ENCODE data around the gene AATF. TPM values are rescaled to one million over a fixed set of nuclear protein-coding genes. Genes with fewer than 3 reads are reported as not detected.
A peak's percentile ranks its signal among the peaks of the same experiment; 100 is the strongest.

The AATF gene
- total RNA-seq, 1 experiment from 2014 or later = 65.6 TPM

DNA sequence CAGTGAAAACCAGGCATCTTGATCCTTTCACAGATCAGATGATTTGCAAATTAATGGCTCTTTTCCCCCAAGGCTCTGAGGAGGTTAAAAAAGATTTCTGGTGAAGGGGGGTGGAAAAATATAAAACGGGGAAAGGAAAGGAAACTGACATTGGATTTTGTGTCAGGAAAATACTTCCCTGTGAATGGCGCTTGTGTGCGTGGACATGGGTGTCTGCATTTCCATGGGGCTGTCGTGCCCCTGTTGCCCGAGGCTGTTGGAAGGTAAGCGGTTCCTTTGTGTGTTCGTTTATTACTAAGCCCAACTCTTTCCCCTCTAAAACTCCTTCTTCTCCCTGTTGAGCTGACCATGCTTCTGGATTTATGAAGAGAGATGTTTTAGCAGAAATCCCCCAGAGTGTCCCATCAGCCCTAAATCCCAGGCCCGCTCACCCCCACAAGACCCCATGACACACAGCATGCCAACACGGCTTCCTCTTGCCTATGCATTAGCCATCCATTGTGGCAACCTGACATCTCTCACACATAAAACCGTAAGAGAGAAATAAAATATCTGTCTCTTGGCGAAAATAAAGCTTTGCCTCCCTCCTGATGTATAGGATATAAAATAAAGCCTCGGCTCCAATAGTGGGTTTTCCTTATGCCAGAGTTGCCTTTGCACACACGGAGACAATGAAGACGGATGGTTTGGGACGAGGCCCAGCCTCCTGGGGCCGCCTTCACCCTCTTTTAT is 18.7 kb upstream of the AATF start:
- no peak for DNase-seq (ENCODE audit: low spot score)

DNA sequence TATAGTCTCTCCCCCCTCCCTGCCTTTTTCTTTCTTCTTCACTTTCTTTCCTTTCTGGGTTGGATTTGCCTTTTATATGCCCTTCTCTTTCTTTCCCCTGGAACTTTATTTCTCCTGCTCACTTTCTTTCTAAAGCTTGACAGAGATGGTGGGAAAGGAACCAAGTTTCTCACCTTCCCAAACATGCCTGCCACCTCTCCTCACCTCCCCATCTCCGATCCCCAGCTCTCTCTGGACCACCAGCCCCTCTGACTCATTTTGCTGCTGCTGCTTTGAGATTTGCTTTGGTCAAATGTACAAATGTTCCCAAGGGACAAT is 18.2 kb upstream of the AATF start:
- no peak for DNase-seq (ENCODE audit: low spot score)

DNA sequence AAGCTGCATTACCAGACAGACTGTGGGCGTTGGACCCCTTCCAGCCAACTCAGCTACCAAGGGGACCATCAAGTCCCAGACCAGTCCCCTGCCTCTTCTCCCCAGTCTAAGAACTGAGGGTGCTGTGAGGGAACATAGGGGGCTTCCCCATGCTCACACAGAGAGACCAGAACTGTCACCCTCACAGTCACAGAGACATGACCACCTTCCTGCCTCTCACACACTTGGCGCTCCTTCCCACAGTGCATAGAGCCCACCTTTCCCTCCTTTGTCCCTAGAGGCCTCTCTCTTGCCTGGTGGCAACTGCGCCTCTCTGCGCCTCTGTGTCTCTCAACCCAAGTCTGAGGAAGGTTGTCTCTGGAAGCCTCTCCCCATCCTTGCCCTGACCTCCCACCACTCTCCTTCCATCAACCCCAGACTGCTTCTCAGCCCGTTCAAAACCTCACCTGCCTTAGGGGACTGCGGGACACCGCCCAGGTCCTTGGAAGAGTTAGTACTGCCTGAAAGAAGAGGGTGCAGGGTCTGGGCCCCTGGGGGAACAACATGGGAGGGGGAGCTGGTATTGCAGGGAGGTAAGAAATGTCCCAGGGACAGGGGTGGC is 17.6 kb upstream of the AATF start:
- no peak for DNase-seq (ENCODE audit: low spot score)

DNA sequence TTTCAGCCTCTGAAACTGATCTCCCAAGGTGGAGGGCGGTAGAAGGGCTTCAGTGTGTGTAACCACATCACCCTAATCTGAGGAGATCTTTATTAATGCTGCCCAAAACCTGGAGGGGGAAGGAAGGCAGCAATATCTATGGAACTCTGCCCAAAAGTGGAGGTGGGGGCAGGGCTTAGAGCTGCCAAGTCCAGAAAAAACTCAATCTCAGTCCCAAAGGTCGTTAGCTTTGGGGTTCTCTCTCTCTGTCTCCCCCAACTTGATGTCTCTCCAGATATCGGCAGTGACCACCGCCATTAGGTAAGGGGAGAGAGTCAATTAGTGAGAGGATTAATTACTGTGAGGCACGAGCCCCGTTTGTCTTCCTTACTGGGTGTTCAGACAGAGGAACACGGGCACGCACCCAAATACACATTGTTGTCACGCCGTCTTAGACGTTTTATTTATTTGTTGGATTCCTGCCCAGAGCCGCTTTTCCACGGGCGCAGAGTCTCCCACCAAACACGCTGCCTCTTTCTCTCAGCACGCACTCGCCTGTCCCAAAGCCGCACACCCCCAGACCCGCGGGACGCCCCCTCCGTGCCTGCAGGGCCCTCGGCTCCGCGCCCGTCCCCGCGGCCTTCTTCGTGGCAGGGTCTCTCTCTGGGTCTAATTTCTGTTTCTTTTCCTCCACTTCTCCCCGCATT is 16.9 kb upstream of the AATF start:
- DNase-seq (ENCODE audit: low spot score) = no peak

DNA sequence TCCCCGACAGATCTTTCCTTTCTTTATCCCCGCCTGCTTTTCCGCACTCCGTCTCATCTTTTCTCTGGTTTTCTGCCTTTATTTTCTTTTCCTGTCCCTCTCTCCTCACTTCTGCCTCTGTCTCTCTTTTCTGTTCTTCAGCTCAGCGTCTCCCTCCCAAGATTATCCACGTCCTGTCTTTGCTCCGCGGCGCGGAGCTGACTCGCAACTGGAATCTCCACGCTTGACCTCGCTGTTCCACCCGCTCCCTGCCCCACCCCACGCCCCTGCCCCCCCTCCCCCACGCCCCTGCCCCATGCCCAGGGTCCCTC is 16.4 kb upstream of the AATF start:
- no peak for DNase-seq (ENCODE audit: low spot score)

DNA sequence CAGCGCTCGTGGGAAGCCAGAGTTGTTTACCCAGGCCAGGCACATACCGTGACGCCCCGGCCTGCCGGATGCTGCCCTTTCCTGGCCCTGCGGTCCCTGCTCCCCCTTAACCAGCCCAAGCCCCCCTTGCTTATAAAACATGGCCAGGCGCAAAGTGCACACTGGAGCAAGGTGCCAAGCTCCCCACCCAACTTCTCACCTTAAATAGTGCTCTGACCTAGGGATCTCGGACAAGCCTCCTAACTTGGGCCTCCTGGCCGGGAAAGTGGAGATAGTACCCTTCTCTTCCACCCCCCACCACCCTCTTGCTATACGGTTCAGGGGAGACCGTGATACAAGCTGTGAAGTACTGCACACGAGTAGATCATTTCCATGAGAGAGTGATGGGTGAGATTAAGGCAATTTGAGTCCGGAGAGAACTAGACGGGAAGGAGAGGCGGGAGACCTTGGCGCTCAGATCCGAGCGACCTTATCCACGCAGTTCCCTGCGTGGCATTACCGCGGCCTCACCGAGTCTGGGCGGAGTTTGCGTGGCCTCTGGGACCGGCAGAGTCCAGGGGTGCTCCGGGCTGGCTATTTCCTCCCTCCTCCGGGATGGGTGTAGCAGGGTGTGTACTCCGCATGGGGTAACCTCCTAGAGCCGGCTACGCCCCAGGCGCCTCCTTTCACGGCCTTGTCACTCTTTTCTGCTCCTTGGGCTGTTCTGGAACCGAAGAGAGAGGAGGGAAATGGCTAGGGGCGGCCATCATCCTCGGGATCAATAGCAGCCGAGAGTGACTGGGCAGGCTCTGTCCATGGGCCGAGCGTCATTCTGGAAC is 15.9 kb upstream of the AATF start:
- peak; percentile 60 for DNase-seq (ENCODE audit: low spot score)

DNA sequence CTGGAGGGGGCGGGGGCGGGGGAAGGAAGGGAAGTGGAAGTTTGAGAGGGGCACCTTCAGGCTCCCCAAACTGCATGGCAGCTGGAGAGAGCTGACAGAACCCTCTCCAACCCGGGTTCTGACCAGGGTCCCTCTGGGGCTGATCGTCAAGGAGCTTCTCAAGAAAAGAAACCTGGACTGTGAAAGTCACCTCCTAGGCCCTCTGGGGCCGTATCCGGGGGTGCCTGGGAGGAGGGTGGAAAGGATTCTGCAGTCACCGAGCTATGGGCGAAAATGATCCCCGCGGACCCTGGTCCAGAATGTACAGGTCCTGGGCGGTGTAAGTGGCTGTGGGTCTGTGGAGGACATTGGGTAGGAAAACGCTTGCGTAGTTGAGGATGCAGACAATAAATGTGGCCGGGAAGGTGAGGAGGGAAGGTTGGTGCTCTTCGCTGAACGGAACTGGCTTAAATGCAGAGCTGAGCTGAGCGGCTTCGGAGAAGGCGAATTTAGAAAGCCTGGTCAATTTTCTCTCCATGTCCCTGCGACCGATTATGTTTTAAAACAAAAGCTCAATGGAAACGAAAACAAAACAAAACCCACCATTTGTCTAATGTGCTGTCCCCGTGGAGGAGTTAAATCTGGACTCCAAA is 15.1 kb upstream of the AATF start:
- DNase-seq (ENCODE audit: low spot score) = no peak

DNA sequence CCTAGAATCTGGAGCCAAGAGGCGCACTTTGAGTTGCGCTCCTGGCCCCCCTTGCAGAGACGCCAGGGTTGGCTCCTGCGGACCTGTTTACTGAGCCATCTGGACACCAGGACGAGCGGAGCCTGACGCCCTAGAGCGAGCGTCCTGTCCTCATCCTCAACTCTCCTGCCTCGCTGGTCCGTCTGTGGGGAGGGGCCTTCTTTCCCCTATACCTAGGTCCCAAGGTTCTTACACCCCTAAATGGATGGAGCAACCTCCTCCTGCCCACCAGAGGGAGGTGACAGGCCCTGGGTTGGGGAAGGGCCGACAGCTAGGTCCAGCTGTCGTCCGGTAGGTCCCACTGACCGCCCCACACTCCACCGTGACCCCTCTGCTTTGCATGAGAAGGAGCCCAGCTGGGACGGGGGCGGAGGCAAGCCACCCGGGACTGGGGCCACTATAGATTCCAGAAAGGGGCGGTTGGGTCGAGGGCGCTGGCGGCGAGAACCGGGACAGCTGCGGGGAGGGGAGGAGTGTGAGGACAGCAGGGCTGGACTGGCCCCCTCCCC is 14.5 kb upstream of the AATF start:
- DNase-seq (ENCODE audit: low spot score) = no peak

DNA sequence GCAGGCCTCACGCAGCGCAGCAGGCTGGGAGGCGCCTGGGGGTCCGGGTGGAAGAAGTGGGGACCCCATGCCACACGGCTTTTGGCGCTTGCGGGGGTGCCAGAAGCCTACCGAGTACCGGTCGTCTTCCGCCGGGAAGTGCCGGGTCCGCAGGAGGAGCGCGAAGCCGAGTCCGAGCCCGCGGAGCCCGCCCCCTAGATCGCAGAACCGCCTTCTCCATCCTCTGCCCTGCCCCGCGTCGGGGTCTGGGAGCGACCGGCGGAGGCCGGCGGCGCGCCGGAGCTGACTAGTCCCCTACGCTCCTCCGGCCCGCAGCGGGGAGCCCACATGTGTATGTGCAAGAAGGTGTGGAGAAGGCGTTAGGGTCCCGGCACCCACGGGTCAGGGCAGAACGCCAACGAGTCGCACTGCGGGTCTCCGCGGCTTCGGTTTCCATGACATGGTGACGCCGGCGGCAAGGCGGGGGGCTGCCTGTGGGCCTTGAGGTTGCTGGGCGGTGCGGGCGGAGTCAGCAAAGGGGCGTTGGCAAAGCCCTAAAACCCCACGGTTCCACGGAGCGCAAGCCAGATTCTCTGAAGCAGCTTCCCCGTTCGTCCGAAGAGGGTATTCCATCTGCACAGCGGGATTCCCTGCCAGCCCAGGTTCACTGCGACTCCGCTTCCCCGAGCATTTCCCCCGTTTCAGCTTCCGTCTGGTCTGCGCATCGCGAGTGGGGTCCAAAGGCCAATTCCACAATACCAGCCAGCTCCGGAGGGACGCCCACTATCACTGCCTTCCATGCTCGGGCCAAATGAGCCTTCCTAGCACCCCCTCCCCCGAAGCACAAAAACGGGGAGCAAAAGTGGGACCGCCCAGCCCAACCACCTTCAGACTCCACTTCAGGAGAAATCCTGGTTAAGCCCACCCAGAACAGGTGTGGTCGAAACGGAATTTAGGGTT is 13.8 kb upstream of the AATF start:
- no peak for DNase-seq (ENCODE audit: low spot score)

DNA sequence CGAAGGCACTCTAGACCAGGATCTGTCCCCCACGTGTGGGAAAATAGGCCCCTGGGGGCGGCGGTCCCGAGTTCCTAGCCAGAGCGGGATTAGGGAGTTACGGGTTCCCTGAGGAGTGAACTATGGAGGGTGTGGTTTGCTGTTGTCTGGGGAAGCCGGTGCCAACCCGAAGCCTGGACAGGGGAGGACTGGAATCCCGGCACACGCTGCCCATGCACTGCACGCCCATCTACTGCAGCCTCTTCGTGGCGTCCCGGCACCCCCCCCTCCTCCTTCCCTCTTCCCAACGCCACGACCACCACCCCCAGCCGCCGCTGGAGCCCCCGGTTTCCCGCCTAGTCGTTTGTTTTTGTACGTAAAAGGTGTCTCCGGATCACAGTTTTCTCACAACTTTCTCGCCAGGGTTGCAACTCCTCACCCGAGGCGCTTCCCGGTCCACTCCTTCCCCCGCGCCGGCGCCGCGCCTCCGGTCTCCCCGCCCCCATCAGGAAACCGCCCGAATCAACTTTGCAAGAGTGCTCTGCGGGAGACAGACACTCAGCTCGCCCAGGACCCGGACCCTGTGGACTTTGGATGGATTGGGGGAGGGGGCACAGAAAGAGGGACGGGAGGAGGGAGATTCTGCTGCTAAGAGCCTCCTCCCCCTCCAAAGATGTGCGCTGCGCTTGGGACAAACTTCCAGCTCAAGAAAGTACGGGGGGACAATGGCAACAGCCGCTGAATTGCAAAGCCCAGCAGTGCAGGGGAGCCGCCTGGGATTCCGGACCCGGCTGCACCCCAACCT is 12.9 kb upstream of the AATF start:
- peak; percentile 46 for DNase-seq (ENCODE audit: low spot score)

DNA sequence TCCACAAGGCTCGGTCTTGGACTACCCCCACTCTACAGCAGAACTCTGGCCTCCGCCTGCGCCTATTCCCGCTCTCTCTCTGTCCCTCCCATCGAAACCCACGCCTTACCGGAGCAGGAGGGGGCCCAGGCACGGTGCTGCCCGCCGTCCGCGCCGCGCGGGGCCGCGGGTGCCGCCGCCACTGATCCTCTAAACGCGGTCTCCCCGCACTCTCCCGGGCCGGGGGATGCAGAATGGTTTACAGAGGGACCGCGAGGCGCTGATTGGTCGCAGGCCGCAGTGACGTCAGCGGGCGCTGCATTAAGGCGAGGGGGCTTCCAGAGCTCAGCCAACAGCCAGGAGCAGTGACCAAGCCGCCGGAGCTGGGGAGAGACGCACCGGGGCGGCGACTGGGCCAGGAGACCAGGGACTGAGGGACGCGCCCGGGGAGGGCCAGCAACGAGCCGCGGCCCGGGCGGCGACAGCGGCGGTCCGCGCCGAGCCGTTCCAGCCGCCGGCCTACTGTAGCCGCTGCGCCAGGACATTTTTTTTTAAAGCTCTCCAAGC is 12.2 kb upstream of the AATF start:
- DNase-seq (ENCODE audit: low spot score) = no peak

DNA sequence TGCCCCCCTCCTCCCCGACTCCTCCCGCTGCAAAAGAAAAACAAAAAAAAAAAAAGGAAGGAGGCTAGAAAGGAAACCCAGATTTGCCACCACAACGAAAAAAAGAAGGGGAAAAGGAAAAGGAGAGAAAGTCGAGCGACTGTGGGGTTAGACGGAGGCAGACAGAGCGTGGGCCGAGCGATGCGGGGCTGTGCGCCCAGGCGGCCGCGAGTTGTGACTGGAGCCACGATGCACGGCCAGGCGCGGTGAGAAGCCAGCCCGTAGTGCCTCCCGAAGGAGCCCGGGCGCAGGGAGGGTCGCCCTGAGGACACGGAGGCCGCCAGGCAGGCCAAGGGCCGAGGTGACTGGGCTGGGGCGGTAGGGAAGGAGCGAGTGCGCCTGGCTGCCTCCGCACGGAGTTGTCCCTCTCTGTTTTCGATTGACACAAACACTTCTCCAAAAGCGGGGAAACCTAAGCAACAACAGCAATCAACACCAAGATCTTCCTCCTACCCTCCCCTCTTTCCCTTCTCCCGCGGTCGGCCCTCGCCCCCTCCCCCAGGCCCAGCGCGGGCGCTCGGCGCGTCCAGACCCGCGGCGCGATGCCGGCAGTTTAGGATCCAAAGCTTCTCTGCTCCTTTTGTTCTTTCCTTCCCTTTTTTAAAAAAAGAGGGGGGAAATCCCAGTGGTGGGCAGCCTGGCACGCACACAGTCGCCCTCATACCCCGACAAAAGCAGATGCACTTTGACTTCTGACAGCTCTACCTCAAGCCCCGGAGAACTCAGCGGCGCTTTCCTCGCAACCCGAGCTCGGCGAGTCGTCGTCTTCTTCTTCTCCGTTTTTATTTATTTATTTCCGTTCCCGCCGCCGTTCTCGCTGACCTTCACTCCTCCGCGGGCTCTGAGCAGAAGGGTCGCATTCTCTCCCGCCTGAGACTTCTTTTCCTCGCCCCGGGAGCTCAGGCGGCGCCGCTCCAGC is 11.5 kb upstream of the AATF start, which contains the start of gene LHX1:
LHX1 (plus strand) TSS at position 475 of the 958 bp plus-strand sequence. CDS start 723 bp downstream, outside the sequence.
- DNase-seq (ENCODE audit: low spot score) = no peak

DNA sequence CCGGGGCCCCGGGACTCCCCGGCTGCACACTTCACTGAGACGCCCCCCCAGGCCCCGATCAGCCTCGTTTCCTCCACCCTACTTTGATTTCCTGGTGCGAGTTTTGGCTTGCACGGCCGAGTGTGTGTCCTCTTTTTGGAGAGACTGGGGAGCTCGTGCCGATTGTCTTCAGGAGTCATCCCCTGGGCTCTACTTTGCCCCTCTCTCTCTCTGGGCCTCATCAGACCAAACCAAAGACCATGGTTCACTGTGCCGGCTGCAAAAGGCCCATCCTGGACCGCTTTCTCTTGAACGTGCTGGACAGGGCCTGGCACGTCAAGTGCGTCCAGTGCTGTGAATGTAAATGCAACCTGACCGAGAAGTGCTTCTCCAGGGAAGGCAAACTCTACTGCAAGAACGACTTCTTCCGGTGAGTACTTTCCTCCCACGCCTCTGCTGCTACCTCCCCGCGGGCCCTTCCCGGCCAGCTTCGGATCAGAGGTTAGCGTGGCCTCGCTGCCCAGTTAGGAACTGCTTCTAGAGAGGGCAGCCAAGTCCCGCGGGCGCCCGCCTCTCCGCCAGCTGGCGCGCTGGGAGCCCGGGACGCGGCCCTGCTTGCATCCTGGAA is 10.7 kb upstream of the AATF start:
- no peak for DNase-seq (ENCODE audit: low spot score)

DNA sequence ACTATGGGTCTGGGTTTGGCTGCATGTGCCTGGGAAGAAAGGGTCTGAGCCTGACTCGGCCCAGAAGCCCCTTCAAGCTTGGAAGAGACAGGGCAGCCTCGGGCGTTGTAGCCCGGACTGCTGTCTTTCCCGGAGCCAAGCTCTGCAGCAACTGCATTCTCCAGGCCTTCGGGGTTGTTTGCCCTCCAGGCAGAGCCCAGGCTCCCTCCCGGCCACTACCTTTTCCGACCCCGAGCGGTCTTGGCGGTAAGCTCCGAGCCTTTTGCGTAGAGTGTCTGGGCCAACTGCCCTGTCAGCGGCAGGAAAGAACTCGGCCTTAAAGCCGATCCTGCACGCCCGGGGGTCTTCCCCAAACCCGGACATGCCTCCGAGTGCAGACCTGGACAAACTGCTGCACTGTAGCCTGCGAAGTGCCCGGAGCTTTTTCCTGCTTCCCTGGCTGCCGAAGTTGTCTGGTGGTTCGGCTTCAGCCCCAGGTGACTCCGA is 10.1 kb upstream of the AATF start:
- no peak for DNase-seq (ENCODE audit: low spot score)

DNA sequence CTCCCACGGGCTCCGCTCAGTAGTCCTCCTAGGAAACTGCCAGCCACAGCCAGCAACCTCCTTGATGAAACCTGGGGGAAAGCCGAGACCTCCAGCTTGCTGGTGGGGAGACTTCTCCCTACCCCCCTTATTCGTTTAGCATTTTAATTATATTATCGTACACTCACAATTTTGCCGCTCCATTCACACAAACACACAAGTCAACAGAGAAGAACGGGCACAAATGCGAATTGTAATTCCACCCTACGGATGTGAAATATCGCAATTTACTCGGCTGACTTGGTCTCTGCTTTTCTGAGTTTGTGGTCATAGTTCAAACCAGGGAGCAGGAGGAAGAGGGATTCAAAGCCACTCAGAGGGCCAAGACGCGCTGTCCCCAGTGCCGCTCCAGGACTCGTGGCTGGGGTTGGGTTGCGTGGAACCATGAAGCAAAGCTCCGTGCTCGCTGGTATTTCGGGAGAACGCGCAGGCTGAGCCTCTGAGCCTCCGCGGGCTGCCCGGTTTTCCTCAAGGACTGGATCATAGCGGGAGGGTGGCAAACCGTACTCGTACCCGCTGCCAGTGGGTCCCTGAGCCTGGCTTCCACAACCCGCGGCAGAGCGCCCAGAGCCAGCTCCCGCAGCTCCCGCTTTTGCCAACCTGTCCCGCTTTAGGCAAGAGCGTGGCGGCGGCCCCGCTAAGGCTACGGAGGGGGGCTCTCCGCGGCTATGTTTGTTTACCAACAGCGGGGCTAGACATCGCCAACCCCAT is 9.5 kb upstream of the AATF start:
- DNase-seq (ENCODE audit: low spot score) = no peak

DNA sequence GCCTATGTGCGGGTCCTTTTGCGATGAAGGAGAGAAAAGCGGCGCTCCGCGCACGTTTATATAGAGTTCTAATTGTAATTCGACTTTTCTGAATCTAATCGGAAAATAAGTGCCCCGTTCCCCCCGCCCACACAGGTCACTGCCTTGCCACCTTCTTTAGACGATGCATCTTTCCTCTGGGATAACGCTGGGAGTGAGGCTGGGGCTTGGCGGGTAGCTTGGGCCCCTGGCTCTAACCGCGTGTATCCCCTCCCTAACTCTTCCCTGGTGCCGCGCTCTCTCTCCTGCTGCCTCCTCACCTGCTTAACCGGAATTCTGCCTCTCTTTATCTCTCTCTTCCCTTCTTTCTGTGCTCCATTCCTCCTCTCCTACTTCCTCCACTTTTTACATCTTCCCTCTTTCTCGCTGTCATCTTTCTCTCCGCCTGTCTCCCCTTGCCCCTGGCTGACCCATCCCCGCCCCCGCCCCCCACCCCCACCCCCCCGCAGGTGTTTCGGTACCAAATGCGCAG is 8.9 kb upstream of the AATF start:
- DNase-seq (ENCODE audit: low spot score) = no peak

All from HT-29 (cell line).